ENCODE data around the gene DCST2. TPM values are rescaled to one million over a fixed set of nuclear protein-coding genes. Genes with fewer than 3 reads are reported as not detected.
A peak's percentile ranks its signal among the peaks of the same experiment; 100 is the strongest.

Gene DCST2
- under 1 TPM; 0.20 to 0.31 TPM for total RNA-seq

DNA sequence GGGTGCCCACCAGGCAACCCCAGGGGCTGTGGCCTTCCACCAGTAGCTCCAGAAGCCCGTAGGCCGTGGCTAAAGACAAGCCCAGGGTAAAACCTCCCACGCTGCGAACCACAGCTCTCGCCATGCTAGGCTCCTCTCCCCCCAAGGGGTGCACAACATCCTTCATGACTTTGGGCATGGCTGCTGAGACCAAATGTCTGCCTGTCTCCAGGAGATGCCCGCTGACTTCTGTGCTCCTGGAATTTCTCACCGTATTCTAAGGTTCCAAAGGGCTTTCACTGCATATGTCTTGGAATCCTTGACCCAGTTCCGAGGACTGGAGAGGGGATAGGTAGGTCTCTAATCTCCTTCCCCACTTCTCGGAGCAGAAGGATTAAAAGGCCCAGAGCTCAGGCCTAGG, at the start of gene DCST2, which contains the start of gene DCST1:
TSS of gene DCST2 (minus strand) at position 258 of the 400 bp plus-strand sequence. CDS start at position 178, 80 bp downstream.
TSS of gene DCST1 (plus strand) at position 301 of the 400 bp plus-strand sequence. CDS start 213 bp downstream, outside the sequence.
- Mint-ChIP-seq H3K9me3 (no peaks in the 10 kb centered on the region), H3K27ac (no peak within 1 kb of the TSS), H3K4me1 (no peaks in the 10 kb centered on the region), H3K4me3 (no peak within 1 kb of the TSS), H3K36me3 (no peaks in the 10 kb centered on the region), H3K27me3 (peaks cover under 1% of the 10 kb centered on the region)
- no peak for DNase-seq

DNA sequence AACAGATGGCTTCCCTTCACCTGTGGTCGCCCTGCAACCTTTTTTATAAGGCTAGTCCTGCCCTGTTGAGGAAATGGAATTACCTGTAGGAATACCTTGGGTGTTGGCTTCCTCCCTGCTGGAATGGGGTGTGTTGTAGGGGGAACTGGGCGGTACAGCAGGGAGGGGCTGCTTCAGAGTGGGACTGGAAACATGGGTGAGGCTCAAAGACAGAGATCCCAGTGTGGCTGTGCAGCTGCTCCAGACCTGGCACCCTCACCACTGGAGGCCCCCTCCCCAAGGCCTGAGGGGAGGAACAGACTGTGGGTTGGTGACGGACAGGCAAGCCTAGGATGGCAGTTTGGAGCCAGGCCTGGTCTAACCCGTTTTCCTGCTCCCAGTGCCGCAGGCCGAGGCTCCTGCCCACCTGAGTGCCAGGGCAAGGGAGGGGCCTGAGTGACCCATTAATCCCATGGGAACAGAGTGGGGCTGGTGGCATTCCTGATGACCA, 49.5 kb upstream of the DCST2 start:
- Mint-ChIP-seq H3K36me3 (no peaks in the 10 kb centered on the region), H3K4me1 (peaks cover 37% of the 10 kb centered on the region)

DNA sequence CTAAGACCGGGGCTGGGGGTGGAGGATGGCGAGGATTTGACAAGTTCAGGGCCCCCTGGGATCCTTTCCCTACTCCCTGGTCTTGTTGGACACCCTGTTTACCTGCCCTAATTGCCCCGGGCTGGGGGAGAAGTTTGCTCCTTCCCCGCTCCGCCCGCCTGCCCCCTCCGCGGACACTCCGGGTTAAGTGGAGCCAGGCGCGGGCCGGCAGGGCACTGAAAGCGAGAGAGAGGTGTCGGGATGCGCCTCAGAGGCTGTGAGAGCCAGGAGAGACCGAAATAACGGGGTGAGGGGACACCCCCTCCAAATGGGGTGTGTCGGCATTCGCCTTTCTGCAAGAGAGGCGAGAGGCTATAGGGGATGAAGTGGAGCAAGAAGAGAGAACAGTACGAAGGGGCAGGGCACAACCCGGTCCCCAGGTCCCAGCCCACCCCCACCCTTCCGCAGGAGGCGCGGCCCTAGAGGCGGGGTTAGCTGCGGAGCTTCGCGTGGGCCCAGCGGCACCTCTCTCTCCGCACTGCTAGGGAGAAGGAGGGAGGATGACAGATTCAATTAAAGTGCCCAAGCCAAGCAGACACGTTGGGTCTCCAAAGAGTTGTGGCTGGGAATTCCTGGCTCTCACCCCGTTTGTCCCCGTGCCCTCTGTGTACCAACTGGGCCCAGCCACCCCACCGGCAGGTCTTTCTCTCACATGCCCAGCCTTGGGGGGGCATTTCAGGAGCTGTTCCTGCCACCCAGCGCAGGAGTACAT, 48.9 kb upstream of the DCST2 start:
- H3K36me3 Mint-ChIP-seq, result no peaks in the 10 kb centered on the region
- peaks cover 37% of the 10 kb centered on the region for H3K4me1 Mint-ChIP-seq
- DNase-seq, result no peak

More for the DNA sequence above, 49.5 kb upstream of the DCST2 start:
- Mint-ChIP-seq H3K9me3 (no peaks in the 10 kb centered on the region), H3K4me3 (no peak overlapping the region), H3K27ac (no peak overlapping the region), H3K27me3 (peaks cover 55% of the 10 kb centered on the region)
- no peak for DNase-seq

DNA sequence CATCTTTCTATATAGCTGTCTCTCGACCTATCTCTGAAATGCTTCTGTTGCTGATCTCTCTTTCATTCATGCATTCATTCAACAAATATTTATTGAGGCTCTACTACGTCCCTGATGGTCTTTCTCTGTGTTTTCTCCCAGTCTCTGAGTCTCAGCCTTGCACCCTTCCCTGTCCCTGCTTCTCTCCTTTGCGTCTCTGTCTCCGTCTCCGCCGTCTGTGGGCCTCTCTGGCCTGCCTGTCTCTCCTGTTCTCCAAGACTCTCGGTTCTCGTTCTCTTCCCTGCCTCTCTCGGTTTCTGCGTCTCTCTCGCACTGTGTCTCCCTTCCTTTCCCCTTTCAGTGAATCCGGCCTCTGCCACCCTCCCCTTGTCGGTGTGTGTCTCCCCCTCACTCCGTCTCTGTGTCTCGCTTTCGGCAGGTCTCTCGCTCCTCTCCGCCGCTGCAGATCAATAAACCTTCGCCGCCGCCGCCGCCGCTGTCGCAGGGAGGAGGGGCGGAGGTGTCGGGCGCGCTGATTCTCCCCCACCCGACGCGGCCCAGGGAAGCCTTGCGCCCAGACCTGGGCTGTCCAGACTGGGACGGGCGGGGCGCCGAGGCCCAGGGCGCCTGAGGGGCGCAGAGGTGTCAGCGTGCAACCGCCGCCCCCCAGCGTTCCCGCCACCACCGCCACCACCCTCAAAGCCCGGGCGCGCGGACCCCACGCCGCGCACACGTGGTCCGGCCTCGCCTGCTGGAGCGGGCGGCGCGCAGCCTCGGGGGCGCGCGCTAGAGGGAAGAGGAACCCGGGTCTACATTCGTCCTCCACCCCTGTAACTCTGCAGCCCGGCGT, 48.1 kb upstream of the DCST2 start:
- peak overlapping the region; percentile 57 for H3K4me3 Mint-ChIP-seq
- peaks cover 55% of the 10 kb centered on the region for H3K27me3 Mint-ChIP-seq
- no peak for DNase-seq
- peaks cover 37% of the 10 kb centered on the region for H3K4me1 Mint-ChIP-seq
- no peaks in the 10 kb centered on the region for H3K9me3 Mint-ChIP-seq
- H3K27ac Mint-ChIP-seq, result no peak overlapping the region
- H3K36me3 Mint-ChIP-seq, result no peaks in the 10 kb centered on the region

More for the DNA sequence above, 48.9 kb upstream of the DCST2 start:
- Mint-ChIP-seq H3K27ac (no peak overlapping the region), H3K4me3 (peak overlapping the region; percentile 40), H3K27me3 (peaks cover 55% of the 10 kb centered on the region), H3K9me3 (no peaks in the 10 kb centered on the region)

DNA sequence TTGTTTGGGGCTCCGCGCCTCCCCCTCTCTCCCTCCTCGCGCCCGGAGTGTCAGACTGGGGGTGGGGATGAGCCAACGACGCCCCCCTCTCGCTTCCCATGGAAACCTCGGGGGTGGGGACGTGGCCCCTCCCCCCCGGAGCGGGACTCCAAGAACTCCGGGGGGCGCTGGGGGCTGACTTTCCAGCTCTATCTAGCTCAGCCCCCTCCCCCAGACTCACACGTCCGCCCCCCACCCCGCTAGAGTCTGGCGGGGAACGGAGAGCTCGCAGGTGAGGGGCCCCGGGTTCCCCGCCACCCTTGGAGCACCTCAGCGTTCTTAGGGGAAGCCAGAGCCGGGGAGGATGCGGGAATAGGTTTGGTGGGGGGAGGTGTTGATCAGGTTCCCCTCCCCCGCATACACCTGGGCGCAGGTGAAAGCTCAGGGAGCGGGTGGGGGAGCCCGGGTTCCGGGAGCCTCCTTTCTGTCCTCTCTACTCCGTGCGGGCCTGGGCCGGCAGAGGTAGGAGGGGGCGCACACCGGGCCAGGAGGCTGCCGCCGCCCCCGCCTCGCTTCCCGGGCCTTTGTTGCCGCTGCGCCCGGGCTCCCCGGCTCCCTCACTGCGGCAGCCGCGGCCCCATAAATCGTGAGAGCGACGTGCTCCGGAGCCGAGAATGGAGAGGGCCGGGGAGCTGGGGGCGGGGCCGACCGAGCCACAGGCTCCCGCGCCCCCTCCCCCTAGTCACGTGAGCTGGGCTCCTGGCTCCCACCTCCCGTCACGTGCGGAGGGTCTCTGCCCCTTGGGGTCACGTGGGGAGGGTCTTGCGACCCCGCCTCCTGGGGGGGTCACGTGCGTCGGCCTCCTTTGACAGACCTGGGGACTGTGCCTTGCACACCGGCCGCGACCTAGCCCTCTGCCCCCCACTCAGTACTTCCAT, 47.0 kb upstream of the DCST2 start:
- peak overlapping the region; percentile 23 for H3K4me3 Mint-ChIP-seq
- no peak for DNase-seq

DNA sequence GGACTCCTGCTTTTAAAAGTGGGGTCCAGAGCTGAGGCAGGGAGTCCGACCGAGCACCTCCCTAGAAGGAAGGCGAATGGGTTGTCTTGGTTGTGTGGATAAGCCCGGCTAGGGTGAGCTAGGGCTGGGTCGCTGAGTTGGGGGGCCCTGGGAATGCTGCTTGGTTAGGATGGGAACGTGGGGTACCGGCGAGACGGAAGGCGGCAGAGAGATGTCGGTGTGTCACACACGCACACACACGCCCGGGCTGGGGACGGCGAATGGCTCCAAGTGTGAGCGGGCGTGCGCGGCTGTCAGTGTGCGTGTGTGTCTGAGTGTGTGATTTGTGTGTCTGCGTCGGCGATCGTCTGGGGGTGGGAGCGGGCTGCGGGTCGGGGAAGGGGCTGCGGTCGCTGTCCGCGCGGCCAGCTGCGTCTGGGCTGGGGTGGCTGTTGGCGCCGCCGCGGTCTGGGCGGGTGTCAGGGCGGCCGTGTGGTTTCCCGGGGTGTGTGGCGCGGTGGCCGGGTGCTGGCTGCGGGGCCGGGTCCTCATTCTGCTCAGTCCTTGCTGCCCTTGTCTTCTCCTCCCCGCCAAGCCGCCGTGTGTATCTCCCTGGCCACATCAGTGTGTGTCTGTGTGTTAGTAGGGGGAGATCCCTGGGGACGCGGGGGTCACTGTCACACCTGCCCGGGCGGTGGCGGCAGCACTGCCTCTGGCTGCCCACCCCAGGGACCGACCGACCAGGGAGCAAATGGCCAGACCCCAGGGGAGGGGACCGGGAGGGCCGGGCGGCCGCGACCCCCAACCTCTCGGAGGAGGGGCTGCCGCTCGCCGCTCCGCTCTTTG, 46.1 kb upstream of the DCST2 start:
- no peak overlapping the region for H3K27ac Mint-ChIP-seq
- no peaks in the 10 kb centered on the region for H3K36me3 Mint-ChIP-seq
- peaks cover 54% of the 10 kb centered on the region for H3K27me3 Mint-ChIP-seq
- H3K4me3 Mint-ChIP-seq, result peak overlapping the region; percentile 33
- peaks cover 30% of the 10 kb centered on the region for H3K4me1 Mint-ChIP-seq
- H3K9me3 Mint-ChIP-seq, result no peaks in the 10 kb centered on the region
- no peak for DNase-seq

More for the DNA sequence above, 47.0 kb upstream of the DCST2 start:
- H3K4me1 Mint-ChIP-seq, result peaks cover 34% of the 10 kb centered on the region
- H3K9me3 Mint-ChIP-seq, result no peaks in the 10 kb centered on the region
- H3K27ac Mint-ChIP-seq, result no peak overlapping the region
- no peaks in the 10 kb centered on the region for H3K36me3 Mint-ChIP-seq
- peaks cover 55% of the 10 kb centered on the region for H3K27me3 Mint-ChIP-seq

DNA sequence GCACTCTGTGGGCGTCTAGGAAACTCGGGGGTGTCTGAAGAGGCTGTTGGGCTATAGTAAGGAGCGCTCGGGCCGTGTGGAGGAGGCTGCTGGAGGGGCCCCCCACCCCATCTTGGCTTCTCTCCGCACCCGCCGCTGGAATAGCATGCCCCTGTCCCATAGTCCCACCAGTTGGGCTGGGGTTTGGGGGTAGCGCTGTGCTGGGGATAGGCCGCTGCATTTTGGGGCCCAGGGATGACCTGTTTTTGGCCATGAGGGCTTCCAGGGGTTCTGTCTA, 45.6 kb upstream of the DCST2 start:
- peaks cover 29% of the 10 kb centered on the region for H3K4me1 Mint-ChIP-seq
- H3K27ac Mint-ChIP-seq, result no peak overlapping the region
- no peaks in the 10 kb centered on the region for H3K9me3 Mint-ChIP-seq
- no peak for DNase-seq
- H3K4me3 Mint-ChIP-seq, result peak overlapping the region; percentile 33
- no peaks in the 10 kb centered on the region for H3K36me3 Mint-ChIP-seq
- peaks cover 49% of the 10 kb centered on the region for H3K27me3 Mint-ChIP-seq

DNA sequence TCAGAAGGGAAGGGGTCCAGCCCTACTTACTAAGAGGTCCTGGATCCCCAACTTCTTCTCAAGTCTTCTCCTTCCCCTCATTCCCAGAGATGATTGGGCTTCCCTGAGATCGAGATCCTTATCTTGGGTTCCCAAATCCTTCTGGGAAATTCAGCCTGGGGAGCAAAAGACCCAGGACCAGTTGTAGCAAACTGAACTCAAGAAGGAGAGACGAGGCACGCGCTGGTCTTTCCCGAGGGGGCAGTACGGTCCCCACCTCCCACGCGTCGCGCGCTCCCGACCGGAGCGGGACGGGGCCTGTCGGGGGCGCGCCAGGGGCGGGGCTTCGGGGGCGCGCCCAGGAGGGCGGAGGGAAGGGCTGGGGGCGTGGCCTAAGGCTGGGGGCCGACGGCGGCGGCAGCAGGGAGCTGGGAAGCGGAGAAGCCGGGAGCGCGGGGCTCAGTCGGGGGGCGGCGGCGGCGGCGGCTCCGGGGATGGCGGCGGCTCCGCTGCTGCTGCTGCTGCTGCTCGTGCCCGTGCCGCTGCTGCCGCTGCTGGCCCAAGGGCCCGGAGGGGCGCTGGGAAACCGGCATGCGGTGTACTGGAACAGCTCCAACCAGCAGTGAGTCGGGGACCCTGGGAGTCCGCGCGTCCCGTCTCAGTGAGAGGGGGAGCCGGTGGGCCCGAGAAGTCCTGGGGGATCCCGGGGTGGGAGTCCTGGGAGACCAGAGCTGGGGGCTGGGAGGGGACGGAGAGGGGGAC, 45.1 kb upstream of the DCST2 start, which contains the start of gene EFNA3:
TSS of gene EFNA3 (plus strand) at position 369 of the 741 bp plus-strand sequence. CDS start at position 474, 105 bp downstream.
- no peak within 1 kb of the TSS for H3K27ac Mint-ChIP-seq
- peak; percentile 73 for DNase-seq
- no peaks in the 10 kb centered on the region for H3K36me3 Mint-ChIP-seq
- H3K27me3 Mint-ChIP-seq, result peaks cover 44% of the 10 kb centered on the region
- H3K9me3 Mint-ChIP-seq, result no peaks in the 10 kb centered on the region
- peaks cover 27% of the 10 kb centered on the region for H3K4me1 Mint-ChIP-seq
- H3K4me3 Mint-ChIP-seq, result peak within 1 kb of the TSS; percentile 33

DNA sequence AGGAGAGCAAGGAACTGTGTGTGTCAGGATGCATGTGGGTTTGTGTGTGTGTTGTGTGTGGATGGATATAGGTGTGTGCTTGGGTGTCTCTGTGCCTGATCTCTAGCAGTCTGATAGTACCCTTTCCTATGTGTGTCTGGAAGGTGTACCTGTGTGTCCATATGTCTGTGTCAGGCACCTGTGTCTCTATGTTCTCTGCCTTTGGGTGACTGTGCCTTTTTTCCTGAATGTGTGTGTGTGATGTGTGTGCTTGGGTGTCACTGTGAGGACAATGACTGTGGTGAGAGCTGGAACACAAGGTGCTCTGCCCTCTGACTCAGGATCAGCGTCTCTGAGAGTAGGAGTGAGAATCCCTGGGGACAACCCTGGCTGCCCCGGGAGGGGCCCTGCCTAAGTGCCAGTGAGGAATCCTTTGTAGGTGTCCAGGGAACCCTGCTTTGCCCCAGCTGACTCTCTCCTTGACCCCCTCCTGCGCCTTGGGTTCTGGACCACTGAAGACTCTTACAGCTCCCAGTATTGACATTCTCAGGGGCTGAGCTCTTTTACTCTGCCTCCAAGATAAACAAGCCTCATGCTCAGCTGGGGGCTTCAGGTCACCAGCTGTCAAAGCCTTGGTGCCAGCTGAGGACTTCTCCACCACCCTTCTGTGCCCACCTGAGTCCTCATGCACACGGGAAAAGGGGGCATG, 44.3 kb upstream of the DCST2 start:
- H3K4me1 Mint-ChIP-seq, result peaks cover 25% of the 10 kb centered on the region

DNA sequence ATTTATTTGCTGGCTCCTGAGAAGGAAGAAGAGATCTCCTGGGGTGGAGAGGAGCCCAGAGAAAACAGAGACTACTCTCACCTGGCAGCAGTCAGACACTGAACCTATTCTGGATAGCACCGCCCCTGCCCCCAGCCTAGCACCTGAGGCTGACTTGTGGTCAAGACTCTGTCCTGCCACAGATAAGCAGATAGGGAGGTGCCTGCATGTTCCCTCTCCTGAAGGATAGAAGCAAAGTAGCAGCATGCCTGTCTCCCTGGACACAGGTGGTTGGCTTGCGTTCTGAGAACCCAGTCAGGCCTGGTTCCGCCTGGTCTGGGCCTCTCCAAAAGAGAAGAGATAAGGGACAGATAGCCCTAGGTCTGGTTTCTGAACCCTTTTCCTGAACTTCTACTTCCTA, 43.8 kb upstream of the DCST2 start:
- no peak overlapping the region for H3K27ac Mint-ChIP-seq
- H3K9me3 Mint-ChIP-seq, result no peaks in the 10 kb centered on the region
- H3K36me3 Mint-ChIP-seq, result no peaks in the 10 kb centered on the region
- H3K4me3 Mint-ChIP-seq, result no peak overlapping the region
- peaks cover 31% of the 10 kb centered on the region for H3K27me3 Mint-ChIP-seq
- DNase-seq, result no peak
- peaks cover 21% of the 10 kb centered on the region for H3K4me1 Mint-ChIP-seq

More for the DNA sequence above, 44.3 kb upstream of the DCST2 start:
- Mint-ChIP-seq H3K9me3 (no peaks in the 10 kb centered on the region), H3K4me3 (no peak overlapping the region), H3K36me3 (no peaks in the 10 kb centered on the region), H3K27ac (no peak overlapping the region), H3K27me3 (peaks cover 36% of the 10 kb centered on the region)
- DNase-seq, result no peak

DNA sequence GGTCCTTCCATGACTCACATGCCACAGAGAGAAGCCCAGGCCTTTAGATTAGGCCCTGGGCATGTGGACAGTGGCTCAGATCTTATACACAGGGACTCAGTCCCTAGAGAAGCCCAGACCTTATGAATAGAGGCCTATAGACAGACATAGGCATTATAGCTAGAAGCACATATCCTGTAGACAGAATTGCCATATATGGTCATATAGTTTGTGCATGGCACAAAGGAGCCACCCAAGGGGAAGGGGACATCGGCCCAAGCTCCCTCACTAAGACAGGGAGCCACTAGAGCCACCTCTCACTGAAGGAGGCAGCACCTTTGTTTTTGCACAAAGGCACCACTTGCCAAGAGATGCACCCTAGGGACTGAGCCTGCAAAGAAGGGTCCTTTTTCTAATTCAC, 42.8 kb upstream of the DCST2 start:
- Mint-ChIP-seq H3K4me3 (no peak overlapping the region), H3K4me1 (peaks cover 15% of the 10 kb centered on the region), H3K36me3 (no peaks in the 10 kb centered on the region), H3K27ac (no peak overlapping the region), H3K9me3 (no peaks in the 10 kb centered on the region), H3K27me3 (peaks cover 23% of the 10 kb centered on the region)
- DNase-seq, result no peak

DNA sequence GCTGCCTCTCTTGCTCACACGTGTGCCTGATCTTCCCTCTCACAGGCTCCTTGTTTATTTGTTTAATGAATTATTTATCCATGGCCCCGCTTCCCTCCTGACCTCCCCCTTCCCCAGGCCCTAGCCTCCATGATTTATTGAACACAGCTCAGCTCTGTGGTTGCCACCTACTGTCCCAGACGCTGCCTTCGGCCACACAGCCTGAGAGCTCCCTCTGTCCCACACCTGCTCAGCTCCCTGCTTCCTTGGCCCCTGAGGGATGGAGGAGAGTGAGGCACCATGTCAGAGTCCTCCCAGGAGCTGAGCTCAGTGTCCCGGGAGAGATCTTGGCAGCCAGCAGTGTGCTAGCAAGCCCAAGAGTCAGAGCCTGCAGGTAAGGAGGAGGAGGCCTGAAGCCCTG, 42.0 kb upstream of the DCST2 start:
- Mint-ChIP-seq H3K4me1 (peaks cover 13% of the 10 kb centered on the region), H3K27ac (no peak overlapping the region), H3K27me3 (peaks cover 17% of the 10 kb centered on the region), H3K4me3 (no peak overlapping the region), H3K9me3 (no peaks in the 10 kb centered on the region), H3K36me3 (no peaks in the 10 kb centered on the region)
- DNase-seq, result no peak
